Lower leg skin (tissue), 4 donors: ENCODE results near the gene APPBP2. TPM values are rescaled to one million over a fixed set of nuclear protein-coding genes. Genes with fewer than 3 reads are reported as not detected.
"Not testable (repeated sequence)": the region's sequence is repeated elsewhere in the genome, so short reads cannot be mapped to it uniquely, and the experiment has no call there.

Experiments used
- DNase-seq, 2 donors: peaks; one replicate each; pipeline ENCODE4 v3.0.0-alpha.2; 2019; ENCODE audit warnings: low spot score in 2 of 2
- H3K4me3 ChIP-seq: fragments of 200-600 bp; sonication (generic); 2 replicates; pipeline ENCODE4 v1.5.1; 2017; ENCODE audit warnings: mild to moderate bottlenecking, low read depth; ENCODE audit not compliant: poor library complexity, severe bottlenecking
- CTCF ChIP-seq, 3 donors: fragments of 450-650 bp; IDR thresholded peaks; one replicate each; pipeline ENCODE4 v1.5.1; 2016; ENCODE audit warnings: antibody characterized with exemption in 3 of 3, mild to moderate bottlenecking in 3 of 3, moderate library complexity in 2 of 3
- POLR2A ChIP-seq, 2 donors: fragments of 450-650 bp; IDR thresholded peaks; one replicate each; pipeline ENCODE4 v1.6.1; 2016 to 2017; ENCODE audit warnings: antibody characterized with exemption in 2 of 2, mild to moderate bottlenecking in 1 of 2, moderate library complexity in 1 of 2
- WGBS, 2 donors: methylation state at CpG; one replicate each; pipeline ENCODE4 v1.1.5; 2018; 5-methylcytosine and 5-hydroxymethylcytosine counted together
- intact Hi-C: fragments of 100-400 bp; cut with DNase I; formaldehyde crosslinking; loops from one replicate; pipeline ENCODE4 v1.15.0; 2023; ENCODE audit warnings: low total_unique reads
- total RNA-seq, 4 donors: library from RNA; depleted of rRNA; stranded (reverse); fragments of >200 nt; gene quantifications; one replicate each; pipeline ENCODE4 v1.1.0, GENCODE V29; 2016

APPBP2 gene
- total RNA-seq, 4 donors from 2014 or later, result 14.8 to 21.6 (median 17.1) TPM

- TF ChIP-seq POLR2A (IDR thresholded peaks at IDR 0.05) (no peak), CTCF (IDR thresholded peaks at IDR 0.05) (peak in 1 of 3 donors; percentile 85)
- WGBS, 2 donors, result 67 to 68% methylated on average over 28 of the region's 28 CpGs
- peak; percentile 81 to 88 for DNase-seq
- intact Hi-C loops, result no loop called here
- H3K4me3 ChIP-seq, result no peak overlapping the region
Measured at GRCh38 chr17:60435244-60436167, 90.5 kb downstream of the APPBP2 start.

GRCh38 chr17:60433021-60433997 lies 92.7 kb downstream of the APPBP2 start:
- H3K4me3 ChIP-seq, intact Hi-C loops: not testable (repeated sequence)
- DNase-seq, result peak in 1 of 2 donors; percentile 45
- WGBS, 2 donors, result 79% methylated on average over 4 of the region's 4 CpGs

DNA sequence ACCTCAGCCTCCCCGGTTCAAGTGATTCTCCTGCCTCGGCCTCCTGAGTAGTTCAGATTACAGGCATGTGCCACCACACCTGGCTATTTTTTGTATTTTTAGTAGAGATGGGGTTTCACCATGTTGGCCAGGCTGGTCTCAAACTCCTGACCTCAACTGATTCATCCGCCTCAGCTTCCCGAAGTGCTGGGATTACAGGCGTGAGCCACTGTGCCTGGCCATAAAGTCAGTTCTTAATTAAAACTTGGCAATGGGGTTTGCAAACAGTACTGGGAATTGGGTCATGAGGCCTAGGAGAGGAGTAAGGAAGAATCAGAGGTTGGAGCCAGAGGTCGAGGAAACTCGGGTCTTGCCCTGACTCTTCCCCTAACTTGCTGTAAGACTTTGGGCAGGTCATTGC lies 95.5 kb downstream of the APPBP2 start:
- intact Hi-C loops, result not testable (repeated sequence)

GRCh38 chr17:60428491-60428890 lies 97.6 kb downstream of the APPBP2 start:
- intact Hi-C loops, result not testable (repeated sequence)

More for the DNA sequence above, 95.5 kb downstream of the APPBP2 start:
- WGBS, 2 donors, result 78 to 83% methylated on average over 7 of the region's 7 CpGs
- H3K4me3 ChIP-seq, result not testable (repeated sequence)
- peak in 1 of 2 donors; percentile 72 for DNase-seq

DNA sequence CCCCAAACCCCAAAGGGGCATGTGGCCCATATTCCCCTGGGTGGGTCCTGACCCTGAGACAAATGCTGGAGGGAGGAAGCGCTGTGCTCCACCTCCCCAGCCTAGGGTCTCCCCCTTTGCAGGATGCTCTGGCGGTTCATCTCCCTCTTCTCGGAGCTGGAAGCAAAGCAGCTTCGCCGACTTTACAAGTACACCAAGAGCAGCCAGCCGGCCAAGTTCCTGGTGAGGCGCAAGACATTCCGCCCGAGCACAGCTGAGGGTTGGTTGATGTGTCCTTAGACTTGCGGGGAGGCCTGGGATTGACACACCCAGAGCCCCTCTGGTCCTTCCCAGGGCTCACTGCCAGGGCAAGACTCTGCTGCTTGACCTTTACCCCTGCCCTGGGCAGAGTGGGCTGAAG lies 99.4 kb downstream of the APPBP2 start:
- no peak overlapping the region for H3K4me3 ChIP-seq
- TF ChIP-seq CTCF (IDR thresholded peaks at IDR 0.05) (no peak), POLR2A (IDR thresholded peaks at IDR 0.05) (no peak)
- DNase-seq, result peak in 1 of 2 donors; percentile 74
- WGBS, 2 donors, result 94 to 96% methylated on average over 3 to 5 of the region's 10 CpGs
- intact Hi-C loops, result no loop called here

More at GRCh38 chr17:60428491-60428890, 97.6 kb downstream of the APPBP2 start:
- DNase-seq, result peak in 1 of 2 donors; percentile 58
- WGBS, 2 donors, result 90 to 91% methylated on average over 6 of the region's 6 CpGs
- not testable (repeated sequence) for H3K4me3 ChIP-seq

DNA sequence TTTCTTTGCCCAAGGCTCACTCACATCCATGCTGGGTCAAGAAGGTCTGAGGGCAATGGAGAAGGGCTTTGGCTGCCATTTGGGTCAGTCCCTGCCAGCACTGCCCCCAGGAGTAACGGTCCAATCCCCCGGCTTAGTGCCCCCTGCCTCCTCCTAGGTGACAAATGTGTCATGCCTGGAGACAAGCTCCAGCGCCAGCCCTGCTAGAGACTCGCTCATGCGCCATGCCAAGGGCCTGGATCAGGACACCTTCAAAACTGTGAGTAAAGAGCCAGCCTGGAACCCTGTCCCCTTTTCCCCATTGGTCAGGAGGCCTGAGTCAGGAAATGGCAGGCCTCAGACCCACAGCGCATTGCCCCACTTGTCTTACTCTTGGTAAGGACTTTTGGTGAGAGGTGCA lies 100.4 kb downstream of the APPBP2 start:
- no peak for TF ChIP-seq POLR2A (IDR thresholded peaks at IDR 0.05)
- no peak for TF ChIP-seq CTCF (IDR thresholded peaks at IDR 0.05)
- 91 to 92% methylated on average over 5 to 6 of the region's 6 CpGs for WGBS, 2 donors

GRCh38 chr17:60423865-60424264 lies 102.2 kb downstream of the APPBP2 start:
- TF ChIP-seq POLR2A (IDR thresholded peaks at IDR 0.05), result no peak
- intact Hi-C loops, result no loop called here
- 78 to 83% methylated on average over 3 of the region's 3 CpGs for WGBS, 2 donors
- no peak overlapping the region for H3K4me3 ChIP-seq
- peak in 1 of 2 donors; percentile 31 for DNase-seq

More for the DNA sequence above, 100.4 kb downstream of the APPBP2 start:
- intact Hi-C loops, result no loop called here
- peak in 1 of 2 donors; percentile 72 for DNase-seq
- H3K4me3 ChIP-seq, result no peak overlapping the region
